Ovary (tissue), 9 donors: Measurements from ENCODE around the gene ITGAE. TPM values are rescaled to one million over a fixed set of nuclear protein-coding genes. Genes with fewer than 3 reads are reported as not detected.

Source experiments
- DNase-seq, 5 donors: peaks; one replicate each; pipeline ENCODE4 v3.0.0-alpha.2; 2019 to 2020
- H3K27ac ChIP-seq, 2 donors: fragments of 200-600 bp; one replicate each; pipeline versions ENCODE4 v1.5.1 to v1.8.0; 2019 to 2022
- H3K27me3 ChIP-seq: fragments of 200-600 bp; one replicate; pipeline ENCODE4 v1.8.0; 2022
- H3K36me3 ChIP-seq: fragments of 200-600 bp; sonication (generic); one replicate; pipeline ENCODE4 v1.5.1; 2019
- H3K4me1 ChIP-seq: one replicate; pipeline ENCODE4 v1.8.1; 2013; ENCODE audit warnings: mild to moderate bottlenecking, moderate library complexity; ENCODE audit not compliant: insufficient read depth
- H3K4me3 ChIP-seq: fragments of 200-600 bp; sonication (generic); one replicate; pipeline ENCODE4 v1.5.1; 2017
- H3K9me3 ChIP-seq, 2 donors: fragments of 200-600 bp in 1 of 2; sonication (generic) in 1 of 2; one replicate each; pipeline versions ENCODE4 v1.5.1 to v1.8.1; 2013 to 2019; ENCODE audit warnings: mild to moderate bottlenecking in 1 of 2, moderate library complexity in 1 of 2
- CTCF ChIP-seq, 3 donors: fragments of 450-650 bp in 2 of 3; fragments of 200-600 bp in 1 of 3; IDR thresholded peaks; one replicate each; pipeline versions ENCODE4 v1.5.1 to v1.8.0; 2016 to 2022; ENCODE audit warnings: antibody characterized with exemption in 3 of 3, mild to moderate bottlenecking in 1 of 3
- EP300 ChIP-seq: sonication (generic); formaldehyde crosslinking; IDR thresholded peaks from one replicate; pipeline ENCODE4 v1.6.1; 2017; ENCODE audit warnings: antibody characterized with exemption
- POLR2A ChIP-seq: fragments of 450-650 bp; IDR thresholded peaks from one replicate; pipeline ENCODE4 v1.6.1; 2017; ENCODE audit warnings: antibody characterized with exemption, mild to moderate bottlenecking, moderate library complexity
- WGBS, 3 donors: extraction: QIAGEN DNeasy Blood & Tissue Kit in 1 of 3; methylation state at CpG; one replicate each; pipeline versions ENCODE4 v1.1.5 to v1.1.7; 2013 to 2017; 5-methylcytosine and 5-hydroxymethylcytosine counted together
- intact Hi-C, 4 donors: fragments of 100-400 bp; cut with DNase I; formaldehyde crosslinking; loops; one replicate each; pipeline versions ENCODE4 v1.11.0 to v1.15.1; 2022 to 2023
- polyA plus RNA-seq, 2 donors: library from polyadenylated mRNA; stranded (reverse); fragments of 200-250 nt in 1 of 2; fragments of 350-450 nt in 1 of 2; fragmentation: Illumina TruSeq in 1 of 2; extraction: RNeasy Lipid Tissue Mini Kit (QIAGEN cat#74804) in 1 of 2; gene quantifications; one replicate each; pipeline ENCODE4 v1.2.3, GENCODE V29; 2013 to 2014
- total RNA-seq, 7 donors: library from RNA; depleted of rRNA in 2 of 7; stranded (reverse); fragments of >200 nt in 2 of 7; fragmentation: NEBNext Ultra II Directional in 3 of 7; extraction: Animal tissue kit (Norgen Biotek cat#: 25700) in 3 of 7; gene quantifications; one replicate each; pipeline versions ENCODE4 v1.1.0 to v1.2.4, GENCODE V29; 2016 to 2023
- donor health status: DM: no; HTN: no; CAD: no; lungs with moderate emphysema.
- donor health status: DM: no; HTN: no; CAD: no.
- donor health status: Bipolar disorder and iron deficiency.
- donor health status: DM: yes; HTN: yes; CAD: no.
- donor health status: DM: no; HTN: no; CAD: no.
- donor health status: DM: yes; HTN: yes; CAD: no.

The ITGAE gene
- total and polyA plus RNA-seq, 9 donors, result 13.3 to 27.0 (median 17.2) TPM

- Histone ChIP-seq H3K9me3 (no peaks in the 10 kb centered on the region), H3K27ac (no peak overlapping the region), H3K4me1 (no peaks in the 10 kb centered on the region), H3K4me3 (no peak overlapping the region), H3K36me3 (no peaks in the 10 kb centered on the region), H3K27me3 (no peaks in the 10 kb centered on the region)
- TF ChIP-seq CTCF (IDR thresholded peaks at IDR 0.05) (no peak), EP300 (no peak)
- DNase-seq, result no peak
- intact Hi-C loops, result no loop called here
- 76 to 86% (median 77%) methylated on average over 15 to 16 of the region's 16 CpGs for WGBS, 3 donors
These were observed 39.0 kb downstream of the ITGAE start for GRCh38 chr17:3761918-3762380.

GRCh38 chr17:3761036-3761917 lies 39.7 kb downstream of the ITGAE start:
- Histone ChIP-seq H3K4me1 (no peaks in the 10 kb centered on the region), H3K27ac (no peak overlapping the region), H3K9me3 (no peaks in the 10 kb centered on the region), H3K36me3 (no peaks in the 10 kb centered on the region), H3K27me3 (no peaks in the 10 kb centered on the region), H3K4me3 (no peak overlapping the region)
- DNase-seq, result no peak
- TF ChIP-seq EP300 (no peak), POLR2A (no peak), CTCF (IDR thresholded peaks at IDR 0.05) (no peak)
- WGBS, 3 donors, result 80 to 84% (median 84%) methylated on average over 23 of the region's 23 CpGs
- intact Hi-C loops, result no loop called here

- Histone ChIP-seq H3K4me3 (no peak overlapping the region), H3K27ac (no peak overlapping the region), H3K27me3 (no peaks in the 10 kb centered on the region), H3K36me3 (no peaks in the 10 kb centered on the region), H3K4me1 (no peaks in the 10 kb centered on the region), H3K9me3 (no peaks in the 10 kb centered on the region)
- TF ChIP-seq CTCF (IDR thresholded peaks at IDR 0.05), result no peak
- no peak for TF ChIP-seq POLR2A
- TF ChIP-seq EP300, result no peak
- 80 to 83% (median 81%) methylated on average over 6 of the region's 6 CpGs for WGBS, 3 donors
- no peak for DNase-seq
- intact Hi-C loops, result no loop called here
These were observed 41.3 kb downstream of the ITGAE start for GRCh38 chr17:3759597-3760216.

GRCh38 chr17:3755335-3756030 lies 45.5 kb downstream of the ITGAE start:
- intact Hi-C loops, result no loop called here
- H3K36me3 ChIP-seq, result no peaks in the 10 kb centered on the region
- DNase-seq, result no peak
- H3K9me3 ChIP-seq, result no peaks in the 10 kb centered on the region
- no peaks in the 10 kb centered on the region for H3K27me3 ChIP-seq
- no peak overlapping the region for H3K4me3 ChIP-seq
- 59 to 69% (median 66%) methylated on average over 17 to 20 of the region's 20 CpGs for WGBS, 3 donors
- H3K27ac ChIP-seq, result no peak overlapping the region
- TF ChIP-seq CTCF (IDR thresholded peaks at IDR 0.05), result no peak
- no peak for TF ChIP-seq EP300
- no peaks in the 10 kb centered on the region for H3K4me1 ChIP-seq
